Testis (tissue), 2 donors: ENCODE data around the gene CERT1.

Experiments used
- POLR2A ChIP-seq: fragments of 450-650 bp; IDR thresholded peaks from one replicate; pipeline ENCODE4 v1.6.1; 2017; ENCODE audit warnings: antibody characterized with exemption, mild to moderate bottlenecking, moderate library complexity
- TF ChIP-seq, protein P1 (sequence below), 3 experiments: fragments of 450-650 bp in 2 of 3; fragments of 200-600 bp in 1 of 3; sonication (generic) in 1 of 3; IDR thresholded peaks; one replicate each; pipeline ENCODE4 v1.5.1; 2016 to 2019; ENCODE audit warnings: antibody characterized with exemption in 3 of 3, mild to moderate bottlenecking in 2 of 3, moderate library complexity in 1 of 3

DNA sequence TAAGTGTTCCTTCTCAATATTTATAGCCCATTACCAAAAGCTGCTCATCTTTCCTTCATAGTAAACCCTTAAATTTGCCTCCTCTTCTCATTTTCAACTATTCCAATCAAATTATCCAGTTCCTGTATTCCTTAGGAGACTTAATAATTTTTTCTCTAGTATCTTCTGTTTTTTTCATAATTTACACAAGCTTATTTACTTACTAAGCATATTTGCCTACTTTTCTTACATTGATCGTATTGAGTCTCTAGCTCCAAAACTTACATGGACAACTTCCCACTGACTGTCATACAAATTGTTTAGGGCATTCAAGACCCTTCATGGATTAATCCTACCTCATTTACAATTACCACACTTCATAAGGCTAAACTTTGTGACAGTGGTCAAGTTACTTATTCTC is 3.6 kb downstream of the CERT1 start:
- TF ChIP-seq POLR2A = no peak
- TF ChIP-seq, protein P1, sequence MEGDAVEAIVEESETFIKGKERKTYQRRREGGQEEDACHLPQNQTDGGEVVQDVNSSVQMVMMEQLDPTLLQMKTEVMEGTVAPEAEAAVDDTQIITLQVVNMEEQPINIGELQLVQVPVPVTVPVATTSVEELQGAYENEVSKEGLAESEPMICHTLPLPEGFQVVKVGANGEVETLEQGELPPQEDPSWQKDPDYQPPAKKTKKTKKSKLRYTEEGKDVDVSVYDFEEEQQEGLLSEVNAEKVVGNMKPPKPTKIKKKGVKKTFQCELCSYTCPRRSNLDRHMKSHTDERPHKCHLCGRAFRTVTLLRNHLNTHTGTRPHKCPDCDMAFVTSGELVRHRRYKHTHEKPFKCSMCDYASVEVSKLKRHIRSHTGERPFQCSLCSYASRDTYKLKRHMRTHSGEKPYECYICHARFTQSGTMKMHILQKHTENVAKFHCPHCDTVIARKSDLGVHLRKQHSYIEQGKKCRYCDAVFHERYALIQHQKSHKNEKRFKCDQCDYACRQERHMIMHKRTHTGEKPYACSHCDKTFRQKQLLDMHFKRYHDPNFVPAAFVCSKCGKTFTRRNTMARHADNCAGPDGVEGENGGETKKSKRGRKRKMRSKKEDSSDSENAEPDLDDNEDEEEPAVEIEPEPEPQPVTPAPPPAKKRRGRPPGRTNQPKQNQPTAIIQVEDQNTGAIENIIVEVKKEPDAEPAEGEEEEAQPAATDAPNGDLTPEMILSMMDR (IDR thresholded peaks at IDR 0.05) = no peak
